NCI-H2196 treated with DMSO at 0.1 percent for 48 hours (cell line): ENCODE measurements around the gene CAPN13.

Experiments
- DNase-seq: peaks from one replicate; lab custom pipeline; 2025; ENCODE audit not compliant: unreplicated experiment; lab: John Stamatoyannopoulos, UW

Gene CAPN13

DNA sequence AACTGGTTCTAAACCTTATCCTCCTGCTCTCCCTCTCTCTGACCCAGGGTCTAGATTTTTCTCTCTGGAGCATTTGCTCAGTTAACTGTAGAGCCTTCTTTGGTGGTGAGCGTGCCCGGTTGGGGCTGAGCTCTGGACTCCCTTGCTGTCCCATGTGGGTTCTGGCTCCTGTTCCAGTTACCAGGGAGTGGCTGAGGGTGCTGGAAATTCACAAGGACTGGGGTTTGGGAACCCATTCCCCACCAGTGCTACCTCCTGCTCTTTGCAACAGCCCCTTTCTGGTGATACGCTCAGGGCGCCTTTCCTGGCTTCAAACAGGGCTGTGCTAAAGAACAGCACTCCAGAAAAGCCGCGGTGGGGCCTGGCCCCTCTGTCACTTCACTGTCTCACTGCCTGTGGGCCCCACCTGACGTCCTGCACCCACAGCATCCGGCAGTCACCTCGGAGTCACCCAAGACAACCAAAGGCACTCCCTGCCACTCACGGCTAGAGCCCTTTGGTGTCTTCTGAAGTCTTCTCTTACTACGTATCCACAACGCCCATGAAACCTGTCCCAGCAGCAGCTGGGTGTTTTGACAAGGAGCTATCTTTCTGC is 41.3 kb downstream of the CAPN13 start:
- DNase-seq: no peak

GRCh38 chr2:30765191-30765590 is 42.1 kb downstream of the CAPN13 start:
- DNase-seq: no peak

- no peak for DNase-seq
These were observed 43.0 kb downstream of the CAPN13 start for GRCh38 chr2:30764021-30764800.

DNA sequence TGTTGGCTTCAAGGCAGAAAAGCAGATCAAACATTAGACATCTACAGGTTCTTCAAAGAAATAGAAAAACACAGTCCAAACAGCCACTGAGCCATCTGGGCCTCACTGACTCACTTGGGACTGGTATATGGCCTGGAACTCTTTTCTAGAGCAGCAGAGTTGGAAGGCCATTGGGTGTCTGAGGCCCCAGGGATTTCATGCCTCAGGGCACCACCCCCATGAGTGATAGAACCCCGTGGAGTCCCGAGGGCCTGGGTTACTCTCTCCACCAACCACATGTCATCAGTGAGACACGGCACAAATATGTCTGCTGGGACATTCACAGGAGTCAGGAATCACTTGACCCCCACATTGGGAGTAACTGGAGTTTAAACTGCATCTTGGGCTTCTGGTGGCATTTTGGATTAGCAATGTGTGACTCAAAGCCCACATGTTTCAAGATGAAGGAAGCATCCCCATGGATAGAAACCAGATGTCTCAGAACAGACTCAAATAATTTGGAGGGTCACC is 44.0 kb downstream of the CAPN13 start:
- no peak for DNase-seq

DNA sequence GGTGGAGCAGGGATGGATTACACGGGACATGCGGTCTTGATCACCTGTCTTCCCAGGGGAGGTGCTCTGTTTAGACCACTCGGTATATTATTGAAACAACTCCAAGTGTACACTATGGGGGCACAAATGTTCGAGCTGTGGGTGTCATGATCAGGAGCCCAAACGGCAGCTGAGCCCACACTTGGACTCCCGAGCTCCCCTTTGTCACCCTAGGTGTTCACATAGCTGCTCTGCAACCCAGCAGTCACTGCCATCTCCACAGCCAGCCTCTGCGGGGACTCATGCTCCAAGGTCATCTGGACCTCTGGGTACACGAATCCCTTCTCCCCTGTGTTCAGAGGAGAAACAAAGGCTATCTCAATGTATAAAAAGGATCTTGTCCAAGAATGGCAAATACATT is 46.0 kb downstream of the CAPN13 start:
- DNase-seq: no peak

DNA sequence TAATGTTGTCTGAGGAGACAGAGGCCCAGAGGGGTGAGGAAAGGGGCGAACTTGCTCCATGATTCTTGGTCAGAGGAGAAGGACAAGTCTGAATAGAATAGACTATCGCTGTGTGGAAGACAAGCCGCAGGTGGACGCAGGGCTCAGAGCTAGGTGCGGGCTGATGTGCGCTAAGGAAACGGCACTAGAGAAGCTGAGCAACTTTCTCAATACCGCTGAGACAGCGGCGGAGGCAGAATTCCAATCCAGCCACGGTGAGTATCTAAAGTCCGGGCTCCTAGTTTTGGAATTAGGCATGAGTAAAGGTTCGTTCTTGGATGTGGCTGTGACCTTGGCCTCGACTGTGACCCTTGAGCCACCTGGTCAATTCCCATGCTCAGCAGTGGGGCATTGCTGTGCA is 47.8 kb downstream of the CAPN13 start:
- DNase-seq: no peak

GRCh38 chr2:30758191-30758651 is 49.0 kb downstream of the CAPN13 start:
- DNase-seq: no peak

DNA sequence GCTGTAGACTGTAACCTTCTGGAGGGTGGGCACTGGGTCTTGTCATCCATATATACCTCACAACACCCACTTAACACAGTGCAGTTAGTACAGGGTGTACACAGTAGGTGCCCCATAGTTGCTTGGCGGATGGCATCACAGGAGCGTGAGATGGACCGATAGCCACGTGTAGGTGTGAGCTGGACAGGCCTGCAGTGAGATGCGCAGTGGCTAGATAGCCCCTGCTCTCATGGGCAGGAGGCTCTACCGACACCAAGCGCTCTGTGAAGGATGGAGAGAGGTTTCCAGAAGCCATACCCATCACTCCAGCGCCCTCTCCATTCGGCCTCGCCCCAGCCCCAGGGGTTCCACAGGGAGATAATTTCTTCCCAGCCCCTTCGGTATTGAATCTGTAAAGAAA is 49.5 kb downstream of the CAPN13 start:
- DNase-seq: no peak

DNA sequence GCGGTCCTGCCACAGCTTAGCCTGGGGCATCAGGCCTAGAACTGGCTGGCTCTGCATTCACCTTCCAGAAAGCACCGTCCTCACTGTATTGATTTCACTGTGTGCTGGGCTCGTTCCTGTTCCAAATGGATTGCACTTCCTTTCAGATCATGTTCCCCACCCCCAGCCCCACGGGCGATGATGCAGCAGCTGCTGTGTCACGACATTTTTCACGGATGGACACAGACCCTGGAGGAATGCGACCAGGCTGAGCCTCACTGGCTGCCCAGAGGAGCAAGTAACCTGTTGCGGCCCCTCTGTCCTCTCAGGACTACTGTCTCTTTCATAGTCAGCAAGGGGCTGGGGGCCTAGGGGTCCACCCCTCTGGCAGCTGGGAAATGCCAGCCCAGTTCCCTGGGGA is 50.3 kb downstream of the CAPN13 start:
- DNase-seq: no peak

DNA sequence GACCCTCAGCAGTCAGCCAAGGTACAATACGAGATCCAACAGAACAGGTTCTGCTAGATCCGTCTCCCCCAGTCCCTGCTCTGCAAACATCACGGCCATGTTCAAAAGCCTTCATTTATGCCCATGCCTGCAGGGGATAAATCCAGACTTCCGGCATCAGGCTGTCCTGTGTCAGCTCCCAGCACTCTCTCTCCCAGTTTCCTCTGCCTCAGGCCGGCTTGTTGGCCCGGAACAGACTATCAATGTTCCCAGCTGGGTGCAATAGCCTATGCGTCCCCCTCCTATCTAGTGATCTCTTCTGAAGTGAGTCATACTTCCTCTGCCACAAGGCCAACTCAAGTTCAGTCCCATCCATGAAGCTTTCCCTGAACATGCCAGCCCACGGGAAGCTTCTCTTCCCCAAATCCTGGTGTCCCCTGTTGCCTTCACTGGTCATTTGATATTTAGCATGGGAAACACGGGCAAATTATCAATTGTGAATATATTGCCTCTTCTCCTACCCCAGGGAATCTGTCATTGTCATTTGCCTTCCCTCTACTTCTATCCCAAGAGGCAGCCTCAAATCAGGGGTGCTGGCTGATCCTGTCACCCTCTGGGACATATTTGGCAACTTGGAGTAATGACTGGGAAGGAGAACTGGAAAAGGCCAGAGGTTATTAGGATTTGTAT is 51.1 kb downstream of the CAPN13 start:
- DNase-seq: no peak

DNA sequence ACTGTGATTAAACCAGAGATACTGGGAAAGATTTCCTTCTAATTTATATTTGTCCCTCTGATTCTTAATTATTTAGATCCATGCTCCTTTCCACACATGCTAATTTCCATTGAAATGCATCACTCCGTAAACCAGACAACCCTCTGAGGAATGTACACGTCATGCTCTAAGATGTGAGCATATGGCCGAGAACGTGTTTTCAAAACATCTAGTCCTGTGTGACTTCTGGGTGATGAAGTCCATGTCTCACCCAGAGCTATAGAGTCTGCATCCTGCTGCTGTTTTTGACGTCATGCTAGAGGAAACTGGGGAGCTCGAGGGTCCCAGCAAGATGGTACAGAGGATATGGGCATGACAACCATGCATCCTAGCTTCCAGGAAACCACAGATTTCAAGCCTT is 53.6 kb downstream of the CAPN13 start:
- no peak for DNase-seq

DNA sequence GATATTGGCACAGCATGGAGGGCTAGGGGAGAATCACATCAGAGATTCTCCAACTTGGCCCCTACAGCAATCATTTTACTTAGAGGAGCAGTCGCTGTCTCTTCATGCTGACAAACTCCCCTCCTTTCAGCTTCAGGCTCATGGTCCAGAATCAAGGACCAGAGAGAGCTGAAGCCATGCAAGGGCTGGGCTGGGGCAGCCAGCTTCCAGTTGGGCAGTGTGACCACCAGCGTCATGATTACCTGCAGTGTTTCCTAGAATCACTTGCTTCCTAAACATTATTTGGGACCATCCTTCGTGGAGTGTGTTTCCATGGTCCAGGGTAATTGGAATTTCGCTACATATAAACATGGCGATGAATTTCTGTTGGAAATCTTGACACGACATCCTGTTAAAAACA is 54.4 kb downstream of the CAPN13 start:
- no peak for DNase-seq

DNA sequence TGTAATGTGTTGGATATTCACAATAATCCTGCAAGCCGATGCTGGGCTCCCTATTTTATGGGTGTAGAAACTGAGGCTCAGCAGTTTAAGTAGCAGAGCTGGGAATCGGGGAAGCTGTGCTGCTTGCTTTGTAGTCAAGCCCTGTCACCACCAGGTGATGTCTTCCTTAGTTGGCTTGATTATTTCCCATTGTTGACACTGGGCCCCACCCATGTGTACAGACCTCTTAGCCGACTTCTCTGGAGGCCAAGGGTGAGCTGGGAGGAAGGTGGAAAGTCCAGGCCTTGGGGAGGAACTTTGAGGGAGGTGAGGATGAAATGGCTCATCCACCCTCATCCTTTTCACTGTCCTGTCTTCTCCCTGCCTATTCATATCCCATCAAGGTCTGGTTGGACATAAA is 60.0 kb downstream of the CAPN13 start:
- DNase-seq: no peak

DNA sequence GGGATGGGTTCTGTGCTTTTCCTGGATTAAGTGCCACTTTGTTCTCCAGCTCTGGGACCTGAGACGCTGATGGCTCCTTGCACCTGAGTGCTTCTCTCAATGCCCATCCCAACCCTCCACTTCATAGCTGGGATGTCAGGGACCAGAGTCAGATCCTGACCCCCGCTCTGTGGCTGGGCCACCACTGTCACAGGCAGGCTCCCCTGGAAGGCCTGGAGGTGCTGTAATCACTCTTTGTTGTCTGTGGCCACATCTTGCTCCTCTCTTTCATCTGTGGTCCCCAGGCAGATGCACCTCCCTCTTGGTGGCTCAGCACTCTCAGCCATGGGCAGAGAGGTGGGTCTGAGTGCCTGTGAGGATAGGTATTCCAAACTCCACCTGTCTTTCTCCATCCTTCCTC is 62.4 kb downstream of the CAPN13 start:
- no peak for DNase-seq

DNA sequence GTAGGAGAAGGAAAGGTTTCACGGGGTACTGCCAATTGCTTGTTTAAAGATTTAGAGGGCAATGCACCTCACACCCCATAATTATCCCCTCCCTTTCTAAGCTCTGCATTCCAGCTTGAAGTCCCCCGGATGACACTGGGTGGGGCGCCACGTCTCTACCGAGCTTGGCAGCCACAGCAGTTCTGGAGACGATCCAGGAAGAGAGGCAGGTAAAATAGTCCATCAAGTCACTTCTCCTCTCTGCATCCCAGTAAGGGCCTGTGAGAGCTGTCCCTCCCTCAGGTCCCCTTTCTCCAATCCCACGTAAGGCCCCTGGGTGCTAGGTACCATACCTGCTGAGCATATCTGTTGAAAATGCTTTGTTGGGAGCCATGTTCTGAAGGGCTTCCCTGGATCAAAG is 65.7 kb downstream of the CAPN13 start:
- DNase-seq: no peak

DNA sequence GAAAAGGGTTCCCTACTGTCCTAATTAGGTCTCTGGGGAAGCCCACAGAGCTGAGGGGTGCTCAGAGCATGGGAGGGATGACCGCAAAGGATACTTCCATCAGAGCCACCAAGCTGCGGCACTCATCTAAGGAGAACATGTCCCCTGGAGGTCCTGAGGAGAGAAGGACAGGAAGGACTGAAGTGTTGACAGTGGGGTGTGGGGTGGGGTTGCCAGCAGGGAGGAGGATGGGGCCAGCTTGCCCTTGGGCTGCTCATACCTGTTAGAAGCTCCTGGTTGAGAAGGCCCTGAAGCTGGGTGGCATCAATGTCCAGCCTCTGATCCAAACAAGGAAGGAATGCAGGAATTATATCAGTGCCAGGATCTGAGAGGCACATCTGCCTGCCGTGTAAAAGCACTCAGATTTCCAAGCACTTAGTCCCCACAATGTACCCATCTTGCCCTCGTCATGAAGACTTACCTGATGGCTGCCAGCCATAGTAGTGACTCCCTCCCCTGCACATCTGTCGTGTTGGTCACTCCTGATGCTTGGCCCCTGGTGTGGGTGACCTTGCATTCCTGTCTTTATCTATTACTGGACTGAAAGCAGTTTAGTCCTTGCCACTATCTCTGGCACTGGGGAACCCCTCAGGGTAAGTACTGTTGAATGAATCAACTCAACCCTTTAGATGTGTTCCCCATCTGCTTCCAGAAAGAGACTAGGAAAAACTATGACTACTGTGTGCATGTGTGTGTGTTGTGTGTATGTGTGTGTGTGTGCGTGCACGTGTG is 68.9 kb downstream of the CAPN13 start:
- DNase-seq: no peak

DNA sequence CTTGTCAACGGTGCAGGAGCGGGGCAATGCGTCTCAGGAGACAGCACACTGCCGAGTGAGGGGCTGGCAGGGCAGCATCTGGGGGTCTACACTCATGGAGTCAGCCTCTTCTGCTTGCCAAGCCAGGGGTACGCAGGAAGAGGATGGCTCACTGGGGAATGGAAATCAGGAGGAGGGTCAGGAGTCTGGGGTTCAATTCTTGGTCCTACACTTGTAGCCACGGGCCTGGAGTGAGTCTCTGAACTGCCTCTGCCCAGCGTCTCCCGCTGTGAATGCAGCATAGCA is 70.0 kb downstream of the CAPN13 start:
- no peak for DNase-seq

DNA sequence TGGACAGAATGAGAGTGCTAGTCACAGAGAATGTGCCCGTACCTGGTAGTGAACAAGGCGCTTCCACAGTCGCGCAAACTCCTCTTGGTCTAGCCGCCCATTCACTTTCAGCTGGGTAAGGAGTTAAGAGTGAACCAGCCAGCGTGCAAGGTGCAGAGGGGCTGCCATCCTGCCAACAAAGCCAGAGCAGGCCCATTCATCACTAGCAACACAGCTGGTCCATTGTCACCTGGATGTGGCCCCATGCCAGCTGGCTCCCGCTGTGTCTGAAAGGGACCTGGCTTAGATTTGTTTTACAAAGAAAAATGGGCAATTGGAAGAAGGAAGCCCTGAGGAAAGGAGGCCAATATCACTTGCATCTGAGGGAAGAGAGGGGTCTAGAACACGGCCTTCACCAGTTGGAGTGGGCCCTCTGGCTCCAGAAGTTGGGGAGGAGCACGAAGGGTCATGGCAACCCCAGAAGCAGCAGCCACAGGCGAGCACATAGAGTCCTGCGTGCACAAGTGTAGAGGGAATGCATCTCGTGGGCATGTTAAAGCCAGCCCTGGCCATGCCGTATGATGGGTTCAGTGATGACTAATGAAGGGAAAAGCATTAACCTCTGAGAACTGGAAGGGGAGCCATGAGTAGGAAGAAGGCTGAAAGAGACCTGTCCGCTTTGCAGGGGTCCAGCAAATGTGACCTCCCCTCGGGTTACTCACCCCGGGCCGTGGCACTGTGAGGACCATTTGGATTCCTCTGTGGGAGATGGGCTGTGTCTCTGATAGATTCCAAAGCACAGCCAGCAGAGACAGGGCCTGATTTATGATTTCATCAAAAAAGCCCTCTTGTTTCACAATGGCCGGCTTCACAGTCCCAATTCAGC is 70.6 kb downstream of the CAPN13 start:
- no peak for DNase-seq

- no peak for DNase-seq
These were observed 73.2 kb downstream of the CAPN13 start for GRCh38 chr2:30733876-30734520.

DNA sequence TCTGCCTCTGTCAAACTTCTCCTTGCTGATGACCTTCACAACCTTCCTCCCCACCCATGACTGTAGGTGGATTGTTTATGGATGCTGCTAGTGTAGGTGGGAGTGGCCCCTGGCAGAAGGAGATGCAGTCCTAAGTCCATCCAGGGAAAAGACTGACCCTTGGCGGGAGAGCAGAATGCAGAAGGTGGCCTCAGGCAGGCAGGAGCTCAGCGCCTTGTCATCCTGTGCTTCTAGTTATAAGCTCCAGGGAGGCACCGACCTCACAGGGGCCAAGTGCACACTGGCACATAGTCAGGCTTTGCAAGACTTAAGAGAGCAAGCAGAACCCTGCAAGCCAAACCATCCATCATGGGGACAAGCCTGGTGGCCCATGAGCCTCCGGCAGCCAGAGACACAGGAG is 74.4 kb downstream of the CAPN13 start:
- no peak for DNase-seq
